ENCODE results near the gene STRN. TPM values are rescaled to one million over a fixed set of nuclear protein-coding genes. Genes with fewer than 3 reads are reported as not detected.
A peak's percentile ranks its signal among the peaks of the same experiment; 100 is the strongest.

STRN gene
- total RNA-seq, 2 donors from 2014 or later: 15.0 to 32.3 TPM

- DNase-seq (ENCODE audit: low spot score): no peak
- no peaks in the 10 kb centered on the region for H3K9me3 ChIP-seq
- intact Hi-C loops (cut with DNase I): no loop called here
- H3K4me1 ChIP-seq (replicated peaks): peaks cover 5% of the 10 kb centered on the region
- no peak for TF ChIP-seq CTCF (IDR thresholded peaks at IDR 0.05)
- no peak for TF ChIP-seq POLR2A (IDR thresholded peaks at IDR 0.05)
- TF ChIP-seq POLR2AphosphoS5 (IDR thresholded peaks at IDR 0.05): no peak
- no peaks in the 10 kb centered on the region for H3K36me3 ChIP-seq
- no peak overlapping the region for H3K27ac ChIP-seq
- H3K27me3 ChIP-seq (replicated peaks; ENCODE audit: insufficient read depth): no peaks in the 10 kb centered on the region
- H3K4me3 ChIP-seq: no peak overlapping the region
- 64% methylated on average over 7 of the region's 7 CpGs for WGBS
Measured at GRCh38 chr2:36824273-36824672, 142.1 kb downstream of the STRN start.

- Histone ChIP-seq H3K27ac (no peak overlapping the region), H3K27me3 (replicated peaks; ENCODE audit: insufficient read depth) (no peaks in the 10 kb centered on the region), H3K36me3 (no peaks in the 10 kb centered on the region), H3K9me3 (no peaks in the 10 kb centered on the region), H3K4me1 (replicated peaks) (peaks cover 5% of the 10 kb centered on the region), H3K4me3 (no peak overlapping the region)
- TF ChIP-seq POLR2AphosphoS5 (IDR thresholded peaks at IDR 0.05): no peak
- no peak for TF ChIP-seq POLR2A (IDR thresholded peaks at IDR 0.05)
- no peak for TF ChIP-seq CTCF (IDR thresholded peaks at IDR 0.05)
- DNase-seq (ENCODE audit: low spot score): no peak
- 93% methylated on average over 9 of the region's 10 CpGs for WGBS
- intact Hi-C loops (cut with DNase I): no loop called here
Measured at GRCh38 chr2:36823862-36824261, 142.5 kb downstream of the STRN start.

GRCh38 chr2:36820942-36821605, 145.3 kb downstream of the STRN start:
- 30% methylated on average over 7 of the region's 7 CpGs for WGBS
- DNase-seq (ENCODE audit: low spot score): peak; percentile 75

GRCh38 chr2:36819095-36819711, 147.1 kb downstream of the STRN start:
- Histone ChIP-seq H3K27me3 (replicated peaks; ENCODE audit: insufficient read depth) (no peaks in the 10 kb centered on the region), H3K27ac (no peak overlapping the region), H3K36me3 (no peaks in the 10 kb centered on the region), H3K9me3 (no peaks in the 10 kb centered on the region), H3K4me3 (no peak overlapping the region), H3K4me1 (replicated peaks) (peaks cover 5% of the 10 kb centered on the region)
- TF ChIP-seq POLR2AphosphoS5 (IDR thresholded peaks at IDR 0.05) (no peak), CTCF (IDR thresholded peaks at IDR 0.05) (no peak), POLR2A (IDR thresholded peaks at IDR 0.05) (no peak)
- DNase-seq (ENCODE audit: low spot score): no peak
- intact Hi-C loops (cut with DNase I): no loop called here
- WGBS: 91% methylated on average over 4 of the region's 4 CpGs

More at GRCh38 chr2:36820942-36821605, 145.3 kb downstream of the STRN start:
- Histone ChIP-seq H3K36me3 (no peaks in the 10 kb centered on the region), H3K9me3 (no peaks in the 10 kb centered on the region), H3K4me3 (no peak overlapping the region), H3K27me3 (replicated peaks; ENCODE audit: insufficient read depth) (no peaks in the 10 kb centered on the region), H3K27ac (peak overlapping the region; percentile 53 to 65), H3K4me1 (replicated peaks) (peaks cover 5% of the 10 kb centered on the region)
- TF ChIP-seq CTCF (IDR thresholded peaks at IDR 0.05): no peak
- peak; percentile 81 for TF ChIP-seq POLR2AphosphoS5 (IDR thresholded peaks at IDR 0.05)
- intact Hi-C loops (cut with DNase I): no loop called here

- no peaks in the 10 kb centered on the region for H3K9me3 ChIP-seq
- no peaks in the 10 kb centered on the region for H3K36me3 ChIP-seq
- intact Hi-C loops (cut with DNase I): no loop called here
- WGBS: 41% methylated on average over 2 of the region's 2 CpGs
- H3K4me3 ChIP-seq: no peak overlapping the region
- DNase-seq (ENCODE audit: low spot score): no peak
- H3K27ac ChIP-seq: no peak overlapping the region
- H3K4me1 ChIP-seq (replicated peaks): peaks cover 5% of the 10 kb centered on the region
- H3K27me3 ChIP-seq (replicated peaks; ENCODE audit: insufficient read depth): no peaks in the 10 kb centered on the region
- TF ChIP-seq CTCF (IDR thresholded peaks at IDR 0.05) (no peak), POLR2AphosphoS5 (IDR thresholded peaks at IDR 0.05) (no peak), POLR2A (IDR thresholded peaks at IDR 0.05) (no peak)
Measured at GRCh38 chr2:36818542-36818941, 147.8 kb downstream of the STRN start.

Data from prostate gland (tissue), 2 donors.